ENCODE results near the gene FAM149A.

Gene FAM149A

GRCh38 chr4:186104114-186104889 is at the start of gene FAM149A:
FAM149A (plus strand) TSS chr4:186104704.
- TF ChIP-seq, protein P1, sequence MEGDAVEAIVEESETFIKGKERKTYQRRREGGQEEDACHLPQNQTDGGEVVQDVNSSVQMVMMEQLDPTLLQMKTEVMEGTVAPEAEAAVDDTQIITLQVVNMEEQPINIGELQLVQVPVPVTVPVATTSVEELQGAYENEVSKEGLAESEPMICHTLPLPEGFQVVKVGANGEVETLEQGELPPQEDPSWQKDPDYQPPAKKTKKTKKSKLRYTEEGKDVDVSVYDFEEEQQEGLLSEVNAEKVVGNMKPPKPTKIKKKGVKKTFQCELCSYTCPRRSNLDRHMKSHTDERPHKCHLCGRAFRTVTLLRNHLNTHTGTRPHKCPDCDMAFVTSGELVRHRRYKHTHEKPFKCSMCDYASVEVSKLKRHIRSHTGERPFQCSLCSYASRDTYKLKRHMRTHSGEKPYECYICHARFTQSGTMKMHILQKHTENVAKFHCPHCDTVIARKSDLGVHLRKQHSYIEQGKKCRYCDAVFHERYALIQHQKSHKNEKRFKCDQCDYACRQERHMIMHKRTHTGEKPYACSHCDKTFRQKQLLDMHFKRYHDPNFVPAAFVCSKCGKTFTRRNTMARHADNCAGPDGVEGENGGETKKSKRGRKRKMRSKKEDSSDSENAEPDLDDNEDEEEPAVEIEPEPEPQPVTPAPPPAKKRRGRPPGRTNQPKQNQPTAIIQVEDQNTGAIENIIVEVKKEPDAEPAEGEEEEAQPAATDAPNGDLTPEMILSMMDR (IDR thresholded peaks at IDR 0.05; ENCODE audit: low read depth, low read length): no peak
- DNase-seq (ENCODE audit: extremely low read depth, low read depth): no peak

DNA sequence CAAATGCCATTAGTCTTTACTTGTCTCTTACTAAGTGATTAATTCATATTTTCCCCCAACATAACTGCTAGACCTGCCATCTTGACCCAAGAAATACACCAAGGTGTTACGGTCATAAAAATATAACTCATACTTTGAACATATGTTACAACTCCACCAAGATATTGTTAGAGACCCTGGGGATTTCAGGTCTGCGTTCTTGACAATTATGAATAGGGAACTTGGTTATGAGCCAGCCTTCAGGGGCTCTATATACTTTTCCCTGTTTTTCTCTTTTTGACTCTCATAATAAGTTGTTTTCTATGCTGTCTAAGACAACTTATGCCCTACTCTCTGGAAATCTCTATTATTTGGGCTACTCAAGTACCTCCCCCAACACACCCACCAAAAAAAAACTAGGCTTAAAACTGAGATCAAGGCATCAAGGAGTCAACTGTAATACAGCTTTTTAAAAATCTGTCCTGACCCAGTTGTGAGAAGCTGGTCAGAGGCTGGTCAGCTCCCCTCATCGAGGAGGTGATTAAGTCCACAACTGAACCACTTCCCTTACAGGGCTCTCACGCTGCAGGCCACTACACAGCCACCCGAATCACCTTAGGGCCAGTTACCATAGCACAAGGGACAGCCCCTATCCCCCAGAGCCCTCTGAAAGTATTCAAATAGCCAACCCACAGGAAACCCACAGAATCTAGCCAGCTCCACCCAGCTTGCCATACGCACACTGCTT is 46.1 kb upstream of the FAM149A start:
- DNase-seq (ENCODE audit: extremely low read depth, low read depth): no peak
- TF ChIP-seq, protein P1 (IDR thresholded peaks at IDR 0.05; ENCODE audit: low read depth, low read length): no peak

DNA sequence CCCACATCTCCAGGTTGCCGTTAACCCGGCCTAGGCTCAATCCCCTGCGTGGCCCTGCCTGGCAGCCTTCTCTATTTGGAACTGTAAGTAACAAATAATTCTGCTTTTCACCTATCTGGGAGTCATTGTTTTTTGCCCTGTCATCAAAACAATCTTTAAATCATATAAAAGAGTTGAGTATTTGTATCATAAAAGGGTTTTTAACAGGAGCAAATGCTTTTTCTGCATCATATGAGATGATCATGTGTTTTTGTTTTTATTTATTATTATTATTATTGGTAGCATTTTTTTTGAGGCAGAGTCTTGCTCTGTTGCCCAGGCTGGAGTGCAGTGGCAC is 45.6 kb upstream of the FAM149A start:
- TF ChIP-seq, protein P1 (IDR thresholded peaks at IDR 0.05; ENCODE audit: low read depth, low read length): no peak
- DNase-seq (ENCODE audit: extremely low read depth, low read depth): no peak

DNA sequence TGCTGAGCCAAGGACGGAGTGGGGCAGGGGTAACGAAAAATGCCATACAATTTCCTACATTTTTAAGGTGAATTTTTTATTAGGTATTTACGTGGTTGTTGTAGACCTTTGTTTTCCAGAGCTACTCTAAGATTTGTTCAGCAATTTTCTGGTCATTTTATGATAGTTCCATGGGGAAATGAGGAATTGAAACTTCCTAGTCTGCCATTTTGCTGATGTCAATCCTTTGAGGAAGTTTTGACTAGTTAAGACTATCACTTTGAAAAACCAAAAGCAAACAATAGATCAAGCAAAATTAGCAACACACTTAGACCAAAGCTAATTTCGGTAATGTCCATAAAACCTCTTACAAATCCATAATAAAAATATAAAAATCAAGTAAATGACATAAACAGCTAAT is 42.6 kb upstream of the FAM149A start:
- no peak for DNase-seq (ENCODE audit: extremely low read depth, low read depth)
- TF ChIP-seq, protein P1 (IDR thresholded peaks at IDR 0.05; ENCODE audit: low read depth, low read length): no peak

DNA sequence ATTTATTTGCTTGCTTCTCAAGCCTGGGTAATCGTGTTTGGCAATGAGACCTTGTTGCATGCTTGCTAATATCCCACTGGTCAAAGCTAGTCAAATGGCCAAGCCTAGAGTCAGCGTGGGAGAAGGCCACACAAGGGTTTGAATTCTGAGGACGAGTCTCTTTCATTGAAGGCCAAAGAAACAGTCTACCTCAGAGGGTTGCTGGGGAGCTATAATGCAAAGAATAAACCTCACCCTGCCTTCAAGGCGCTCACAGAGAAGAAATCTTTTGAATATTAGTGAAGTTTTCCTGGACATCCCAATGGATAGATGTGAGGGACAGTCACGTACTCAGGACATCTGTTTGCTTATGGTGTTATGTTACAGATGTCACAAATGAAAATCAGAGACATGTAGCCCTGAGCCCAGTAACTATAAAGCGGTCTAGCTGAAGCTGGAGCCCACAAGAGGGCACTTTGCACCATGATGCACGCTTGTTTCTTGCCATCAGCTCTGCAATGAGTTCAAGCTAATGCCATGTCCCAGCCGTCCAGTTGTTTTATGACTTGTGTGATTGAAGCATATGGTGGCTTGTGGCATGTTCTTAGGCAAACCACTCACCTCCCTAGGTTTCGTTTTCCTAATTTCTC is 36.6 kb upstream of the FAM149A start:
- TF ChIP-seq, protein P1 (IDR thresholded peaks at IDR 0.05; ENCODE audit: low read depth, low read length): peak; percentile 61

GRCh38 chr4:186068581-186069348 is 35.7 kb upstream of the FAM149A start, which contains the start of gene TLR3:
TLR3 (plus strand) TSS chr4:186069156; CDS start chr4:186076620, 7,464 bp downstream.
- DNase-seq (ENCODE audit: extremely low read depth, low read depth): no peak
- TF ChIP-seq, protein P1 (IDR thresholded peaks at IDR 0.05; ENCODE audit: low read depth, low read length): no peak

More for the DNA sequence above, 36.6 kb upstream of the FAM149A start:
- DNase-seq (ENCODE audit: extremely low read depth, low read depth): peak; percentile 22

Measured in AG09319 (cell line).